Fibroblast of lung (primary cell): ENCODE results near the gene PHIP.

ENCODE experiments used
- EZH2 ChIP-seq: IDR thresholded peaks from 2 replicates; pipeline ENCODE4 v1.5.1; 2012; ENCODE audit warnings: low read length, control low read depth, mild to moderate bottlenecking; ENCODE audit errors: missing control alignments
- TF ChIP-seq, protein P1 (sequence below), 2 donors: IDR thresholded peaks in 1 of 2; conservative IDR thresholded peaks in 1 of 2; 1 replicate in 1 of 2; 2 replicates in 1 of 2; pipeline ENCODE4 v1.5.1; 2011 to 2012; ENCODE audit warnings: low read length in 2 of 2, control low read depth in 1 of 2, inconsistent platforms in 1 of 2, low read depth in 1 of 2, mild to moderate bottlenecking in 1 of 2

DNA sequence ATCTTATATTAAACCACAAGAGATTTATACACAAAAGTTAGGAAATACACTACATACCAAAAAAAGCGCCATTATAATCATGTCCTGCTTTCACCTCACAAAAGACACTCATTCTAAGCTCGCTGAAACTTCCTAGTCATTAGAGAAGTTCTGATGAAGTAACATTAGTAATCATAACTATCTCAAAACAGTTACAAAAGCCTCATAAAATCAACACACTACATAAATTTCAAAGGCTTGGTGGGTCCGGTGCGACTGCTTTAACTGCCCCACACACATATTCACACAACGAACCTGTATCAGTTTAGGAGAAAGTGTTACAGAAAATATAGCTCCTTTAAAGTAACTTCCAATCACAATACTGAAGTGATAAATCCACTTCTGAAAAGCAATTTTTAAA lies 1.9 kb downstream of the PHIP start:
- TF ChIP-seq, protein P1, sequence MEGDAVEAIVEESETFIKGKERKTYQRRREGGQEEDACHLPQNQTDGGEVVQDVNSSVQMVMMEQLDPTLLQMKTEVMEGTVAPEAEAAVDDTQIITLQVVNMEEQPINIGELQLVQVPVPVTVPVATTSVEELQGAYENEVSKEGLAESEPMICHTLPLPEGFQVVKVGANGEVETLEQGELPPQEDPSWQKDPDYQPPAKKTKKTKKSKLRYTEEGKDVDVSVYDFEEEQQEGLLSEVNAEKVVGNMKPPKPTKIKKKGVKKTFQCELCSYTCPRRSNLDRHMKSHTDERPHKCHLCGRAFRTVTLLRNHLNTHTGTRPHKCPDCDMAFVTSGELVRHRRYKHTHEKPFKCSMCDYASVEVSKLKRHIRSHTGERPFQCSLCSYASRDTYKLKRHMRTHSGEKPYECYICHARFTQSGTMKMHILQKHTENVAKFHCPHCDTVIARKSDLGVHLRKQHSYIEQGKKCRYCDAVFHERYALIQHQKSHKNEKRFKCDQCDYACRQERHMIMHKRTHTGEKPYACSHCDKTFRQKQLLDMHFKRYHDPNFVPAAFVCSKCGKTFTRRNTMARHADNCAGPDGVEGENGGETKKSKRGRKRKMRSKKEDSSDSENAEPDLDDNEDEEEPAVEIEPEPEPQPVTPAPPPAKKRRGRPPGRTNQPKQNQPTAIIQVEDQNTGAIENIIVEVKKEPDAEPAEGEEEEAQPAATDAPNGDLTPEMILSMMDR (conservative IDR thresholded peaks at IDR 0.05 in 1 of 2, IDR thresholded peaks at IDR 0.05 in 1 of 2; ENCODE audit: low read depth in 1 of 2, low read length in 2 of 2): no peak
- TF ChIP-seq EZH2: no peak
